IMR-90 (cell line): ENCODE measurements around the gene POR. TPM values are rescaled to one million over a fixed set of nuclear protein-coding genes. Genes with fewer than 3 reads are reported as not detected.

Experiments
- ATAC-seq: fragments of 200-7000 bp; cut with Tn5 transposase; 2 replicates; pipeline ENCODE4 v1.9.1; 2020; ENCODE audit warnings: low read depth, mild to moderate bottlenecking, moderate library complexity
- BruUV-seq: library from RNA; stranded (reverse); fragments of 400-500 nt; replicated peaks from 2 replicates; lab custom pipeline; 2021; lab: Mats Ljungman, UMichigan
- CTCF ChIA-PET: fragments of 300-600 bp; formaldehyde crosslinking; extraction: SDS; loops from one replicate; lab custom pipeline; 2021; ENCODE audit warnings: antibody characterized with exemption; lab: Yijun Ruan, JAX
- POLR2A ChIA-PET: fragments of 300-600 bp; sonication (Branson Sonifier 250); formaldehyde crosslinking; loops from one replicate; lab custom pipeline; 2022; ENCODE audit warnings: antibody characterized with exemption; ENCODE audit not compliant: unreplicated experiment; lab: Charles Lee
- DNase-seq: peaks from one replicate; pipeline ENCODE4 v3.0.0; 2013
- H2AFZ ChIP-seq: replicated peaks from 2 replicates; pipeline ENCODE3; 2013; ENCODE audit warnings: low read length, mild to moderate bottlenecking; ENCODE audit not compliant: poor library complexity
- H2AK5ac ChIP-seq: 2 replicates; pipeline ENCODE4 v1.6.1; 2013; ENCODE audit warnings: low read depth, low read length, inconsistent platforms
- H2AK9ac ChIP-seq: replicated peaks from 2 replicates; pipeline ENCODE3; 2013; ENCODE audit warnings: mild to moderate bottlenecking, low read depth, low read length, moderate library complexity; ENCODE audit not compliant: poor library complexity
- H2BK120ac ChIP-seq: 2 replicates; pipeline ENCODE4 v1.6.1; 2013; ENCODE audit warnings: low read depth, low read length, inconsistent platforms
- H2BK15ac ChIP-seq: 3 replicates; pipeline ENCODE4 v1.6.1; 2013; ENCODE audit warnings: low read depth, low read length, inconsistent platforms
- H2BK20ac ChIP-seq: 2 replicates; pipeline ENCODE4 v1.6.1; 2013; ENCODE audit warnings: low read depth, mild to moderate bottlenecking, inconsistent platforms, low read length, moderate library complexity
- H2BK5ac ChIP-seq: 2 replicates; pipeline ENCODE4 v1.6.1; 2013; ENCODE audit warnings: mild to moderate bottlenecking, low read depth, low read length, inconsistent platforms; ENCODE audit not compliant: poor library complexity, severe bottlenecking
- H3K14ac ChIP-seq: replicated peaks from 2 replicates; pipeline ENCODE4 v1.6.1; 2013; ENCODE audit warnings: low read depth, low read length, inconsistent platforms
- H3K18ac ChIP-seq: 2 replicates; pipeline ENCODE4 v1.6.1; 2013; ENCODE audit warnings: low read depth, low read length, control low read depth
- H3K23ac ChIP-seq: 2 replicates; pipeline ENCODE4 v1.6.1; 2013; ENCODE audit warnings: low read depth, low read length, inconsistent platforms
- H3K27ac ChIP-seq: 2 replicates; pipeline ENCODE4 v1.5.1; 2013; ENCODE audit warnings: mild to moderate bottlenecking, control low read depth, low read length; ENCODE audit not compliant: insufficient read depth
- H3K27me3 ChIP-seq: 2 replicates; pipeline ENCODE4 v1.6.1; 2013; ENCODE audit warnings: low read length; ENCODE audit not compliant: control insufficient read depth, insufficient read depth
- H3K36me3 ChIP-seq: 2 replicates; pipeline ENCODE4 v1.6.1; 2013; ENCODE audit warnings: low read length, mixed read lengths; ENCODE audit not compliant: control insufficient read depth, insufficient read depth
- H3K4ac ChIP-seq: 2 replicates; pipeline ENCODE4 v1.6.1; 2013; ENCODE audit warnings: low read depth, low read length, inconsistent platforms
- H3K4me1 ChIP-seq: 2 replicates; pipeline ENCODE4 v1.6.1; 2013; ENCODE audit warnings: low read length, mixed read lengths; ENCODE audit not compliant: control insufficient read depth, insufficient read depth
- H3K4me2 ChIP-seq: 2 replicates; pipeline ENCODE4 v1.6.1; 2013; ENCODE audit warnings: low read depth, mild to moderate bottlenecking, control low read depth, low read length, moderate library complexity
- H3K4me3 ChIP-seq: 2 replicates; pipeline ENCODE4 v1.5.1; 2013; ENCODE audit warnings: low read depth, mild to moderate bottlenecking, control low read depth, low read length, moderate library complexity; ENCODE audit not compliant: insufficient read depth
- H3K56ac ChIP-seq: 2 replicates; pipeline ENCODE4 v1.6.1; 2013; ENCODE audit warnings: low read length, inconsistent platforms; ENCODE audit not compliant: insufficient read depth; ENCODE audit errors: extremely low read depth
- H3K79me1 ChIP-seq, 2 experiments: 2 replicates each; pipeline ENCODE4 v1.6.1; 2013; ENCODE audit warnings: low read length in 2 of 2, inconsistent platforms in 1 of 2, low read depth in 1 of 2
- H3K9ac ChIP-seq: 2 replicates; pipeline ENCODE4 v1.6.1; 2013; ENCODE audit warnings: low read depth, low read length, control low read depth
- H3K9me1 ChIP-seq: 2 replicates; pipeline ENCODE4 v1.6.1; 2013; ENCODE audit warnings: low read length, inconsistent platforms; ENCODE audit not compliant: insufficient read depth
- H3K9me3 ChIP-seq: 2 replicates; pipeline ENCODE4 v1.6.1; 2013; ENCODE audit warnings: low read length; ENCODE audit not compliant: control insufficient read depth, insufficient read depth
- H4K20me1 ChIP-seq: 2 replicates; pipeline ENCODE4 v1.6.1; 2013; ENCODE audit warnings: low read length, inconsistent platforms; ENCODE audit not compliant: insufficient read depth
- H4K5ac ChIP-seq: 2 replicates; pipeline ENCODE4 v1.6.1; 2013; ENCODE audit warnings: mild to moderate bottlenecking, low read depth, low read length, control low read depth
- H4K8ac ChIP-seq, 2 experiments: 2 replicates each; pipeline ENCODE4 v1.6.1; 2013; ENCODE audit warnings: low read depth in 2 of 2, low read length in 2 of 2, control low read depth in 1 of 2, inconsistent platforms in 1 of 2
- H4K91ac ChIP-seq: 2 replicates; pipeline ENCODE4 v1.6.1; 2013; ENCODE audit warnings: low read depth, low read length, inconsistent platforms; ENCODE audit not compliant: insufficient read depth
- CEBPB ChIP-seq: IDR thresholded peaks from 2 replicates; pipeline ENCODE4 v1.6.1; 2012; ENCODE audit warnings: low read depth, low read length, improper control_type of control experiment
- CHD1 ChIP-seq: IDR thresholded peaks from 2 replicates; pipeline ENCODE4 v1.6.1; 2012; ENCODE audit warnings: low read depth, low read length, improper control_type of control experiment
- CTCF ChIP-seq: conservative IDR thresholded peaks from 2 replicates; pipeline ENCODE4 v1.5.1; 2012; ENCODE audit warnings: mild to moderate bottlenecking, low read depth, low read length, improper control_type of control experiment
- ELK1 ChIP-seq: fragments of 150-350 bp; IDR thresholded peaks from 2 replicates; pipeline ENCODE4 v1.6.1; 2016; ENCODE audit warnings: low read depth, mild to moderate bottlenecking, low read length, moderate library complexity, borderline replicate concordance
- FOS ChIP-seq: fragments of 150-350 bp; IDR thresholded peaks from 2 replicates; pipeline ENCODE4 v1.6.1; 2016; ENCODE audit warnings: low read depth, low read length
- MAFK ChIP-seq: IDR thresholded peaks from 2 replicates; pipeline ENCODE4 v1.6.1; 2012; ENCODE audit warnings: low read depth, low read length, improper control_type of control experiment
- MAZ ChIP-seq: IDR thresholded peaks from 2 replicates; pipeline ENCODE4 v1.6.1; 2012; ENCODE audit warnings: low read depth, mild to moderate bottlenecking, low read length, improper control_type of control experiment, moderate library complexity, borderline replicate concordance
- MXI1 ChIP-seq: IDR thresholded peaks from 2 replicates; pipeline ENCODE4 v1.6.1; 2012; ENCODE audit warnings: low read depth, mild to moderate bottlenecking, low read length, moderate library complexity, borderline replicate concordance
- NFE2L2 ChIP-seq: fragments of 150-350 bp; IDR thresholded peaks from 2 replicates; pipeline ENCODE4 v1.6.1; 2016; ENCODE audit warnings: low read depth, mild to moderate bottlenecking, low read length
- POLR2A ChIP-seq: IDR thresholded peaks from 2 replicates; pipeline ENCODE4 v1.6.1; 2012; ENCODE audit warnings: mild to moderate bottlenecking, low read depth, low read length
- RAD21 ChIP-seq: IDR thresholded peaks from 2 replicates; pipeline ENCODE4 v1.6.1; 2012; ENCODE audit warnings: low read length, improper control_type of control experiment
- RFX5 ChIP-seq: IDR thresholded peaks from 2 replicates; pipeline ENCODE4 v1.8.0; 2012; ENCODE audit warnings: low read depth, mild to moderate bottlenecking, low read length, moderate library complexity
- SMC3 ChIP-seq: fragments of 150-350 bp; IDR thresholded peaks from 2 replicates; pipeline ENCODE4 v1.6.1; 2016; ENCODE audit warnings: low read depth, mild to moderate bottlenecking, antibody characterized with exemption, low read length, moderate library complexity
- WGBS, 2 experiments: methylation state at CpG; one replicate each; pipeline versions ENCODE4 v1.1.5 to v1.1.7; 2013; ENCODE audit warnings: missing lambda C conversion rate in 2 of 2; ENCODE audit not compliant: insufficient read length in 1 of 2; ENCODE audit errors: extremely low coverage in 2 of 2; 5-methylcytosine and 5-hydroxymethylcytosine counted together
- dilution Hi-C: fragments of 300-500 bp; cut with HindIII; formaldehyde crosslinking; loops from one replicate; pipeline ENCODE4 v1.14.3; 2018; ENCODE audit warnings: low sequenced_read_pairs; ENCODE audit not compliant: unreplicated experiment
- in situ Hi-C: fragments of 300-500 bp; cut with MboI; formaldehyde crosslinking; loops from 3 replicates; pipeline ENCODE4 v1.14.3; 2019; ENCODE audit warnings: low sequenced_read_pairs, inconsistent platforms, mixed read lengths
- intact Hi-C: fragments of 100-400 bp; cut with micrococcal nuclease; formaldehyde crosslinking; loops from 2 replicates; pipeline ENCODE4 v1.10.0; 2022
- polyA plus RNA-seq, 3 experiments: library from polyadenylated mRNA; depleted of rRNA; stranded (reverse); fragments of >200 nt; gene quantifications; 2 replicates each; pipeline ENCODE4 v1.2.3, GENCODE V29; 2012; ENCODE audit warnings: low replicate concordance in 1 of 3
- total RNA-seq: library from RNA; depleted of rRNA; stranded (reverse); fragments of >200 nt; gene quantifications from 2 replicates; pipeline ENCODE4 v1.2.3, GENCODE V29; 2012
- TF ChIP-seq, protein P1 (sequence below): fragments of 150-350 bp; IDR thresholded peaks from 2 replicates; pipeline ENCODE4 v1.6.1; 2017; ENCODE audit warnings: mild to moderate bottlenecking, antibody characterized with exemption, low read length, low read depth

POR gene
- total and polyA plus RNA-seq, 2 of the 4 experiments (the other 2 are of a cell fraction): 25.5 to 42.2 TPM

DNA sequence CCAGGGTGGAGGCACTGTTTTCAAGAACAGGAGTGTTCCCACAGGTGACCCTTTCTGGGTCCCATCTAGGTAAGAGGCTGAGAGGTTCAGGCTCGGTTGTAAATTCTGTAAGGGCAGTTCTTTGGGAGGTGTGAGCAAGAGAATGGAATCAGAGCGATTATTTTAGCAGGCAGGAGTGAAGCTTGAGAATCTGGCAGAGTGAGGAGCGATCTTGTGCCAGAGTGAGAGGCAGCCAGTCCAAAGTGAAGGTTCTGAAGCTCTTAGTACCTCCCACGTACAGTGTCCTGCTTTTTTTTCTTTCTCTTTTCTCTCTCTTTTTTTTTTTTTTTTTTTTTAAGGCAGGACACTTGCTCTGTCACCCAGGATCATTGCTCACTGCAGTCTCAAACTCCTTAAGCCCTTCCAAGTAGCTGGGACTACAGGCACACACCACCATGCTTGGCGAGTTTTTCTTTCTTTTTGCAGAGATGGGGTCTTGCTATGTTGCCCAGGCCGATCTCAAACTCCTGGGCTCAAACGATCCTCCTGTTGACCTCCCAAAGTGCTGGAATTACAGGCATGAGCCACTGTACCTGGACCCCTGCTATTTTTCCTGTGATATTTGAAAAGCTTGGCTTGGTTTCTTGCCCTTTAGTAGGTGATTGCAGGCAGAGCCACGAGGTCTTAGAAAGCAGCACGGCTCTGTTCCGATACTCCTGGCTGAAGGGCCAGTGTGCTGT lies 10.9 kb downstream of the POR start (continued):
- TF ChIP-seq RFX5: no peak

DNA sequence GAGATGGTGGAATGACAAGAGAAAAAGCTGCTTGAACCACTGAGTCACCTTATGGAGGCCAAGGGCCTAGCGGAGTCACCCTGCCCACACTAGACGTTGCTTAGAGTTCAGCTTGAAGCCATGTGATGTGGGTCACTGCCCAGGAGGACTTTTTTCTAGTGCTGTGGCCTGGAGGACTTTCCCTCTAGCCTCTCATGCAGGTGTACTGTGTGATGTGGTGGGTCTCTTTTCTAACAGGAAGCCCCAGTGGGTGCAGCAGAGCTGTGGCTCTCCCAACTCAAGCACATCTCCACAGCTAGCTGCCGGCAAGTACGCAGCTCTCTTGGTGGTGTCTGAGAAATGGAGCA lies 13.6 kb downstream of the POR start:
- H3K4ac ChIP-seq: no peak overlapping the region
- H4K91ac ChIP-seq: no peak overlapping the region
- no CpG with 5 or more reads among the region's 4 CpGs for WGBS, 2 experiments
- no peak overlapping the region for H3K18ac ChIP-seq
- H3K4me1 ChIP-seq: no peaks in the 10 kb centered on the region
- H3K23ac ChIP-seq: no peak overlapping the region
- no peaks in the 10 kb centered on the region for H3K9me3 ChIP-seq
- no peaks in the 10 kb centered on the region for H3K27me3 ChIP-seq
- H2BK20ac ChIP-seq: no peak overlapping the region
- peaks cover 29% of the 10 kb centered on the region; the same call in 1 of the 2 replicates for H4K20me1 ChIP-seq
- no peak overlapping the region for H2BK5ac ChIP-seq
- no peak overlapping the region for H2BK15ac ChIP-seq
- DNase-seq: no peak
- H4K5ac ChIP-seq: no peak overlapping the region
- peaks cover 25 to 74% of the 10 kb centered on the region in 2 experiments; a peak in 3 of 4 replicates for H3K79me1 ChIP-seq
- no peak overlapping the region for H3K4me3 ChIP-seq
- peaks cover 13% of the 10 kb centered on the region; the same call in 1 of the 2 replicates for H3K9me1 ChIP-seq
- no peak overlapping the region for H2AK9ac ChIP-seq
- H3K4me2 ChIP-seq: no peak overlapping the region
- H2AK5ac ChIP-seq: no peak overlapping the region
- no peak overlapping the region for H2AFZ ChIP-seq
- no peak overlapping the region for H2BK120ac ChIP-seq
- H3K27ac ChIP-seq: no peak overlapping the region
- in situ Hi-C loops: no loop called here
- CTCF ChIA-PET: no interaction called here
- ATAC-seq: no peak
- no peak overlapping the region for H3K14ac ChIP-seq
- no TSS peak for BruUV-seq
- intact Hi-C loops: no loop called here
- H3K56ac ChIP-seq: no peak overlapping the region
- H3K9ac ChIP-seq: no peak overlapping the region
- peaks cover 2% of the 10 kb centered on the region; the same call in 1 of the 2 replicates for H3K36me3 ChIP-seq
- POLR2A ChIA-PET: no interaction called here
- no peak overlapping the region for H4K8ac ChIP-seq
- dilution Hi-C loops: no loop called here
- TF ChIP-seq CTCF (no peak), ELK1 (no peak), RFX5 (no peak), SMC3 (no peak), CEBPB (no peak), MAFK (no peak), POLR2A (no peak), MXI1 (no peak), NFE2L2 (no peak), RAD21 (no peak), FOS (no peak), CHD1 (no peak), MAZ (no peak)
- TF ChIP-seq, protein P1, sequence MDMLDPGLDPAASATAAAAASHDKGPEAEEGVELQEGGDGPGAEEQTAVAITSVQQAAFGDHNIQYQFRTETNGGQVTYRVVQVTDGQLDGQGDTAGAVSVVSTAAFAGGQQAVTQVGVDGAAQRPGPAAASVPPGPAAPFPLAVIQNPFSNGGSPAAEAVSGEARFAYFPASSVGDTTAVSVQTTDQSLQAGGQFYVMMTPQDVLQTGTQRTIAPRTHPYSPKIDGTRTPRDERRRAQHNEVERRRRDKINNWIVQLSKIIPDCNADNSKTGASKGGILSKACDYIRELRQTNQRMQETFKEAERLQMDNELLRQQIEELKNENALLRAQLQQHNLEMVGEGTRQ: no peak
